Fibroblast of the aortic adventitia (primary cell): Measurements from ENCODE around the gene ETFBKMT. TPM values are rescaled to one million over a fixed set of nuclear protein-coding genes. Genes with fewer than 3 reads are reported as not detected.
"Not testable (repeated sequence)": the region's sequence is repeated elsewhere in the genome, so short reads cannot be mapped to it uniquely, and the experiment has no call there.

ENCODE experiments used
- DNase-seq: peaks from one replicate; pipeline ENCODE4 v3.0.0-alpha.2; 2010; ENCODE audit warnings: low read depth
- H3K4me3 ChIP-seq: 2 replicates; pipeline ENCODE4 v1.5.1; 2011; ENCODE audit warnings: low read depth, mild to moderate bottlenecking, control low read depth, low read length, moderate library complexity
- total RNA-seq: library from RNA; depleted of rRNA; stranded (reverse); fragments of >200 nt; gene quantifications from 2 replicates; pipeline ENCODE4 v1.2.3, GENCODE V29; 2012; ENCODE audit warnings: low replicate concordance
- TF ChIP-seq, protein P1 (sequence below): IDR thresholded peaks from 2 replicates; pipeline ENCODE4 v1.5.1; 2011; ENCODE audit warnings: mild to moderate bottlenecking, low read length, control low read depth, inconsistent platforms; ENCODE audit not compliant: insufficient read depth

Gene ETFBKMT
- total RNA-seq, 1 donor, result 4.9 TPM

- no peak overlapping the region for H3K4me3 ChIP-seq
- DNase-seq, result no peak
- TF ChIP-seq, protein P1, sequence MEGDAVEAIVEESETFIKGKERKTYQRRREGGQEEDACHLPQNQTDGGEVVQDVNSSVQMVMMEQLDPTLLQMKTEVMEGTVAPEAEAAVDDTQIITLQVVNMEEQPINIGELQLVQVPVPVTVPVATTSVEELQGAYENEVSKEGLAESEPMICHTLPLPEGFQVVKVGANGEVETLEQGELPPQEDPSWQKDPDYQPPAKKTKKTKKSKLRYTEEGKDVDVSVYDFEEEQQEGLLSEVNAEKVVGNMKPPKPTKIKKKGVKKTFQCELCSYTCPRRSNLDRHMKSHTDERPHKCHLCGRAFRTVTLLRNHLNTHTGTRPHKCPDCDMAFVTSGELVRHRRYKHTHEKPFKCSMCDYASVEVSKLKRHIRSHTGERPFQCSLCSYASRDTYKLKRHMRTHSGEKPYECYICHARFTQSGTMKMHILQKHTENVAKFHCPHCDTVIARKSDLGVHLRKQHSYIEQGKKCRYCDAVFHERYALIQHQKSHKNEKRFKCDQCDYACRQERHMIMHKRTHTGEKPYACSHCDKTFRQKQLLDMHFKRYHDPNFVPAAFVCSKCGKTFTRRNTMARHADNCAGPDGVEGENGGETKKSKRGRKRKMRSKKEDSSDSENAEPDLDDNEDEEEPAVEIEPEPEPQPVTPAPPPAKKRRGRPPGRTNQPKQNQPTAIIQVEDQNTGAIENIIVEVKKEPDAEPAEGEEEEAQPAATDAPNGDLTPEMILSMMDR, result no peak
These were observed 9.5 kb downstream of the ETFBKMT start for GRCh38 chr12:31669020-31669419.

- DNase-seq, H3K4me3 ChIP-seq: not testable (repeated sequence)
These were observed 10.1 kb downstream of the ETFBKMT start for GRCh38 chr12:31669582-31669981.

DNA sequence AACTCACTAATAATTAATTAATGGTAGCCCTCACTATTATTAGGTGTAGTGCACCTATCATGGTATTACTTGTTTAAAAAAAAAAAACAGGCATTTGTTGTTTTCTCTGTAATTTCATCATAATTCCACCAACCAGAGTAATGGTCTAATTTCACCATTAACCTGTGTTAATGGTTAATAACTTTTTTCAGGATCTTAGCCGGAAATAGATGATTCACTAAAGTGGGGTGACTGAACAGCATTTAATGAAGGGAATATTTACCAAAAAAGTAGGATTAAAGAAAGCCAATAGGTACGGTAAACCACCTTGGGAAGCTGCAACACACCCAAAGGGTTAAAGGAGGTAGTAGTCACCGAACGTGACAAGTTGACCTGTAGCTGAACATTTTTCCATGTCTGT lies 13.0 kb downstream of the ETFBKMT start:
- no peak overlapping the region for H3K4me3 ChIP-seq
- no peak for DNase-seq
- TF ChIP-seq, protein P1, result no peak

DNA sequence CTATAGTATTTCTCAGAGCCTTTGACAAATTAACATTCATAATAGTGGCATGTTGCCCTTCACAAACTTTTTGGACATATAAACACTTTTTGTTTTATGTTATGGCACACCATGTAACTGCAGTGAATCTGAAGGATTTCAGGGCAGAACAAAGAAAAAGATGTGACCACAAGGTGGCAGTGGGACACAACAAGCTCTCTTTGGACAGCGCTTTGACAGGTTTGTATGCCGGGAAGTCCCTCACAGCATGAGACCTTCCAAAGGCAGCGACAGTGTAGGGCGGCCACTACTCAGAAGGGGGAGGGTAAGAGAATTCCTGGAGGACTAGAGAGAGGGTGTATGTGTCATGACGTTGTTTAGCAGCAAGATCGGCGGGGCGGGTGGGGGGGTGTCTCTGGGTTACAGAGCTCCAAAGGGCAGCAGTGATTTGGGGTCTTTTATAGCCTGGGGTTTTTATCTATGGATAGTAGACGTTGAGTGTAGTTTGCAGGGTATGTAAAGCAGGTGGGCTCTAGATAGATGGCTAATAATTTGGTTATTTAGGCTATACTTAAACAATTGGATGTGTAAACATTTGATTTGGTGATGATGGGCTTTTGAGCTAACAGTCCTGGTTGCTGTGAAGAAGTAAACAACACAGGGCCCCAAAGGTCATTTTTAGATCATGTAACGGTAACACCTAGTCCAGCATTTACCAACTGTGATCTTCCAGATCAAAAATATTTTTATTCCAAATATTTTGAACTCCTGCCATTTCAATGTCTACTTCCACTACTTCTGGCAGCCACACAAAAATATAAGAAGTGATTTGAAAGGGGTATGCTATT lies 22.9 kb downstream of the ETFBKMT start:
- peak; percentile 89 for DNase-seq
- TF ChIP-seq, protein P1, result peak; percentile 77
- no peak overlapping the region for H3K4me3 ChIP-seq

DNA sequence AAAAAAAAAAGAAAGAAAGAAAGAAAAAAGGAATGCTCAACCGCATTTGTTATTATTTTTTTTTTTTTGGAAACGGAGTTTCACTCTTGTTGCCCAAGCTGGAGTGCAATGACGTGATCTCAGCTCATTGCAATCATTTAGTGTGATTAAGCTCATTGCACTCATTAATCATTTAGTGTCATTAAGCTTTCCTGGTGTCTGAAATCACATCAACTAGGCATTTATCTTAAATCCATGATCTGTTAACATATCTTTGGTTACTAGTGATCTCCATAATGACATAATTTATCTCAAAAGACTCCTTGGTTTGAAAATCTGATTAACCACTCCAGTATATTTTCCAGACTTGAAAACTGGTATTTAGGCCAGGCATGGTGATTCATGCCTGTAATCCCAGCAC lies 26.3 kb downstream of the ETFBKMT start:
- TF ChIP-seq, protein P1, result no peak
- DNase-seq, result no peak
- no peak overlapping the region for H3K4me3 ChIP-seq

DNA sequence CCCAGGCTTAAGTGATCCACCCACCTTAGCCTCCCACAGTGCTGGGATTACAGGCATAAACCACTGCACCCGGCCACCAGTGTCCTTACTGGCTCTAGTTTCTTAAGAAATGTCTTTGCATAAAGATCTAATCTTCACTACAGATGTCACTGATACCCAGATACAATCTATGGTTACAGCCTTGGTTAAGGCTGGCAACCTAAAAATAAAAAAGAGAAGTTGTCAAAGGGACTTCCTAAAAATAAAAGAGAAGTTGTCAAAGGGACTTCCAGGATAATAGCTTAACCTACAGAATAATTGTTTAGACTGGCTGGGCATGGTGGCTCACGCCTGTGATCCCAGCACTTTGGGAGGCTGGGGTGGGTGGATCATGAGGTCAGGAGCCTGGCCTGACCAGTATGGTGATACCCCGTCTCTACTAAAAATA lies 27.6 kb downstream of the ETFBKMT start:
- DNase-seq, result no peak
- TF ChIP-seq, protein P1, result no peak
- H3K4me3 ChIP-seq, result no peak overlapping the region

- not testable (repeated sequence) for DNase-seq, H3K4me3 ChIP-seq
These were observed 30.4 kb downstream of the ETFBKMT start for GRCh38 chr12:31689921-31690320.

DNA sequence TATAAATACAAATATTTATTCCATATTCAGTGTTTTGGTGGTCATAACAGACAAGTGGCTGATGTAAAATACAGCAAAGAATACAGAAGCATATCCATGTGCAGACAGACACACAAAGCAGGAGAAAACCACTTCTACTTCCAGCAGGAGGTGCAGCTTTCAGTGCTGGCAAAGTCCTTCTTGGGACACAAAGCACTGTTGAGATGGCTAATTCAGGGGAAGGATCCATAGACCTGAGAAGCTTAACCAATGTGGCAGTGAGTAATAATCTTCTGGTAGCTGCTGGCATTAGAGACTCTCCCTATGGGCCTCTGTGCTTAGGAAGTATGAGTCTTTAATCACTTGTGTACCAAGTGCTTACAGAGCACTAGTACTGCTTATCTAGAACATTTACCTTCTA lies 42.6 kb downstream of the ETFBKMT start:
- peak; percentile 53 for DNase-seq
- no peak overlapping the region for H3K4me3 ChIP-seq
- TF ChIP-seq, protein P1, result peak; percentile 25
